ENCODE measurements around the gene ANXA10.

DNA sequence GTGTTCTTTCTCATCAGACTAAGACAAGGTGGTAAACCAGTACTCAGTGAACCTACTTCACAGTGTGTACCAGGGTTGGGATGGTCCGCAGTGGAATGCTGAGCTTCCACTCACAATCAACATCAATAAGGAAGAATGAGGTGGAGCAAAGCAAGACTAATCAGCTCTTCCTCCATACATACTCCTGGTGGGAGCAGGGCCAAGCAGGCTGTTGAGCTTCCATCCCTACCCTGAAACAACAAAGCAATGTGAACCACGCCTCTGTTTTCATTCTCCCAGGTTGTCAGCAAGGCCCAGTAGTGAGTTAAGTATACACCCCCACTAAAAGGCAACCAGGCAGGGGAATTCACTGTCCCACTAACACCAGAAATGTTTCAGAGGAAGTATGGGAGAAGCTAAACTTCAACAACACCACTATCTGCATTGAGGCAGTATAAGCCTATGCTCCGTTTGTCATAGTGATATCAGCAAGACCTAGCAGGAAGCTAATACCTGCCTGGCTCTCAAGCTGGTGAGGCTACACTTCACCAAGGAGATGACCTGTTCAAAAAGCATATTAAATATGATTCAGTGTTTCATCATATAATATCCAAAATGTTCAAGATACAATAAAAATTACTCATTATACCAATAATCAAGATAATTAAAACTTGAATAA lies 116.7 kb downstream of the ANXA10 start:
- TF ChIP-seq, protein P1, sequence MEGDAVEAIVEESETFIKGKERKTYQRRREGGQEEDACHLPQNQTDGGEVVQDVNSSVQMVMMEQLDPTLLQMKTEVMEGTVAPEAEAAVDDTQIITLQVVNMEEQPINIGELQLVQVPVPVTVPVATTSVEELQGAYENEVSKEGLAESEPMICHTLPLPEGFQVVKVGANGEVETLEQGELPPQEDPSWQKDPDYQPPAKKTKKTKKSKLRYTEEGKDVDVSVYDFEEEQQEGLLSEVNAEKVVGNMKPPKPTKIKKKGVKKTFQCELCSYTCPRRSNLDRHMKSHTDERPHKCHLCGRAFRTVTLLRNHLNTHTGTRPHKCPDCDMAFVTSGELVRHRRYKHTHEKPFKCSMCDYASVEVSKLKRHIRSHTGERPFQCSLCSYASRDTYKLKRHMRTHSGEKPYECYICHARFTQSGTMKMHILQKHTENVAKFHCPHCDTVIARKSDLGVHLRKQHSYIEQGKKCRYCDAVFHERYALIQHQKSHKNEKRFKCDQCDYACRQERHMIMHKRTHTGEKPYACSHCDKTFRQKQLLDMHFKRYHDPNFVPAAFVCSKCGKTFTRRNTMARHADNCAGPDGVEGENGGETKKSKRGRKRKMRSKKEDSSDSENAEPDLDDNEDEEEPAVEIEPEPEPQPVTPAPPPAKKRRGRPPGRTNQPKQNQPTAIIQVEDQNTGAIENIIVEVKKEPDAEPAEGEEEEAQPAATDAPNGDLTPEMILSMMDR (conservative IDR thresholded peaks at IDR 0.05; ENCODE audit: low read depth, low read length), result no peak
- no peak for TF ChIP-seq EZH2phosphoT487 (IDR thresholded peaks at IDR 0.05; ENCODE audit: borderline replicate concordance, low read length)

Data from PC-3 (cell line).